SU-DHL-6 (cell line): Measurements from ENCODE around the gene BRMS1.

Experiments
- H2AFZ ChIP-seq: fragments of 200-600 bp; sonication (generic); 2 replicates; pipeline ENCODE4 v1.6.1; 2014; ENCODE audit warnings: low read depth, mild to moderate bottlenecking, moderate library complexity, mixed read lengths, antibody characterized with exemption, low read length; ENCODE audit not compliant: severe bottlenecking
- H3F3A ChIP-seq: fragments of 200-600 bp; shearing (Covaris generic); 2 replicates; pipeline ENCODE4 v1.6.0; 2016; ENCODE audit warnings: antibody characterized with exemption, mild to moderate bottlenecking; ENCODE audit not compliant: insufficient read depth
- H3K27ac ChIP-seq: fragments of 200-600 bp; sonication (generic); 2 replicates; pipeline ENCODE4 v1.5.1; 2016; ENCODE audit warnings: low read depth, mild to moderate bottlenecking, low read length, moderate library complexity, mixed read lengths
- H3K27me3 ChIP-seq: fragments of 200-600 bp; sonication (generic), shearing (Covaris generic); 2 replicates; pipeline ENCODE4 v1.6.0; 2014; ENCODE audit warnings: mild to moderate bottlenecking, low read length
- H3K36me3 ChIP-seq: fragments of 200-600 bp; sonication (generic); 2 replicates; pipeline ENCODE4 v1.6.1; 2014; ENCODE audit warnings: mild to moderate bottlenecking, low read length, mixed read lengths
- H3K4me2 ChIP-seq: fragments of 300-600, 200-600 bp; shearing (Covaris generic), sonication (generic); 2 replicates; pipeline ENCODE4 v1.6.0; 2014; ENCODE audit warnings: low read length, low read depth, mild to moderate bottlenecking; ENCODE audit not compliant: poor library complexity, severe bottlenecking
- H3K4me3 ChIP-seq: fragments of 200-600 bp; sonication (generic); 2 replicates; pipeline ENCODE4 v1.5.1; 2014; ENCODE audit warnings: antibody characterized with exemption, low read length, mild to moderate bottlenecking, mixed read lengths; ENCODE audit not compliant: insufficient read depth, poor library complexity, severe bottlenecking
- H3K79me2 ChIP-seq: fragments of 200-600 bp; sonication (generic); 2 replicates; pipeline ENCODE4 v1.6.1; 2014; ENCODE audit warnings: mild to moderate bottlenecking, low read length, moderate library complexity; ENCODE audit not compliant: insufficient read depth
- H3K9ac ChIP-seq: fragments of 200-600 bp; sonication (generic); 2 replicates; pipeline ENCODE4 v1.7.0; 2014; ENCODE audit warnings: mild to moderate bottlenecking, low read length
- H3K9me2 ChIP-seq: fragments of 200-600 bp; sonication (generic); replicated peaks from 2 replicates; pipeline ENCODE4 v1.6.1; 2014; ENCODE audit warnings: low read length; ENCODE audit not compliant: insufficient read depth
- H3K9me3 ChIP-seq: fragments of 200-600 bp; sonication (generic); 2 replicates; pipeline ENCODE4 v1.6.1; 2014; ENCODE audit warnings: low read length, mixed read lengths; ENCODE audit not compliant: insufficient read depth
- H4K20me1 ChIP-seq: fragments of 200-600 bp; sonication (generic); 2 replicates; pipeline ENCODE4 v1.6.1; 2014; ENCODE audit warnings: low read depth, mild to moderate bottlenecking, antibody characterized with exemption, low read length, moderate library complexity, mixed read lengths
- CTCF ChIP-seq: fragments of 200-600 bp; sonication (generic); IDR thresholded peaks from one replicate; pipeline ENCODE4 v1.5.1; 2017; ENCODE audit warnings: antibody characterized with exemption, mild to moderate bottlenecking, low read length, moderate library complexity; ENCODE audit not compliant: insufficient read depth, poor library complexity, severe bottlenecking
- EZH2phosphoT487 ChIP-seq: fragments of 200-600 bp; sonication (generic), shearing (Covaris generic); conservative IDR thresholded peaks from 2 replicates; pipeline ENCODE4 v1.6.1; 2018; ENCODE audit warnings: mild to moderate bottlenecking, antibody characterized with exemption, low read length, moderate library complexity, mixed read lengths

The BRMS1 gene

GRCh38 chr11:66339686-66340483 lies 5.0 kb downstream of the BRMS1 start:
- H3K9ac ChIP-seq: no peak overlapping the region
- no peak overlapping the region for H3K4me2 ChIP-seq
- no peaks in the 10 kb centered on the region for H3K36me3 ChIP-seq
- TF ChIP-seq EZH2phosphoT487: no peak
- H2AFZ ChIP-seq: no peak overlapping the region
- no peaks in the 10 kb centered on the region for H3F3A ChIP-seq
- H3K4me3 ChIP-seq: no peak overlapping the region
- H3K9me3 ChIP-seq: no peaks in the 10 kb centered on the region
- no peaks in the 10 kb centered on the region for H4K20me1 ChIP-seq
- H3K79me2 ChIP-seq: peaks cover 17% of the 10 kb centered on the region
- no peak overlapping the region for H3K27ac ChIP-seq
- H3K9me2 ChIP-seq: no peaks in the 10 kb centered on the region
- H3K27me3 ChIP-seq: no peaks in the 10 kb centered on the region

DNA sequence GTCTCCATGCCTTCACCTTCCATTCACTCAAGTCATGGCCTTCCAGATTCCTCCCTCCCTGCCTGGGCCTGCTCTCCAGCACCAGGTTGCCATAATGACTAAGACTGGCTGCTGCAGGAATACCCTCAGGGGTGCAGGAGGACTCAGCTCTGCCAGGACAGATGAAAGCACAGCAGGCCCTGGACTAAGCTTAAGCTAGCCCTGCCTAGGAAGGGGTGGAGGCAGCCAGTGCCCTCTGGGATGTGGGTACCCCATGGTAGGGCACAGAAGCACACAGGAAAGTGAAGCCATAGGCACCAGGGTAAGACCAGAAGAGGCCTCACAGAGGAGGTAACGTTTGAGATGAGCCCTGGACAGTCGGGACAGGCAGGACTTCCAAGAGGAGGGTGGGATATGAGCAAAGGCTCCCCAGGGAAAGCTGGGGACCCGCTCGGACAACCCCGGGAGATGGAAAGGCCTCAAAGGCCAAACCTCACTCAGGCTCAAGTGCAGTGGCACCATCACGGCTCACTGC lies 5.7 kb downstream of the BRMS1 start:
- no peaks in the 10 kb centered on the region for H3K9me3 ChIP-seq
- no peak overlapping the region for H3K9ac ChIP-seq
- H4K20me1 ChIP-seq: no peaks in the 10 kb centered on the region
- H3K27ac ChIP-seq: no peak overlapping the region
- H3K9me2 ChIP-seq: no peaks in the 10 kb centered on the region
- no peak overlapping the region for H3K4me2 ChIP-seq
- no peaks in the 10 kb centered on the region for H3K36me3 ChIP-seq
- no peaks in the 10 kb centered on the region for H3K27me3 ChIP-seq
- no peak for TF ChIP-seq EZH2phosphoT487
- TF ChIP-seq CTCF: no peak
- H3F3A ChIP-seq: no peaks in the 10 kb centered on the region
- peaks cover 11% of the 10 kb centered on the region for H3K79me2 ChIP-seq
- H2AFZ ChIP-seq: no peak overlapping the region
- H3K4me3 ChIP-seq: no peak overlapping the region

DNA sequence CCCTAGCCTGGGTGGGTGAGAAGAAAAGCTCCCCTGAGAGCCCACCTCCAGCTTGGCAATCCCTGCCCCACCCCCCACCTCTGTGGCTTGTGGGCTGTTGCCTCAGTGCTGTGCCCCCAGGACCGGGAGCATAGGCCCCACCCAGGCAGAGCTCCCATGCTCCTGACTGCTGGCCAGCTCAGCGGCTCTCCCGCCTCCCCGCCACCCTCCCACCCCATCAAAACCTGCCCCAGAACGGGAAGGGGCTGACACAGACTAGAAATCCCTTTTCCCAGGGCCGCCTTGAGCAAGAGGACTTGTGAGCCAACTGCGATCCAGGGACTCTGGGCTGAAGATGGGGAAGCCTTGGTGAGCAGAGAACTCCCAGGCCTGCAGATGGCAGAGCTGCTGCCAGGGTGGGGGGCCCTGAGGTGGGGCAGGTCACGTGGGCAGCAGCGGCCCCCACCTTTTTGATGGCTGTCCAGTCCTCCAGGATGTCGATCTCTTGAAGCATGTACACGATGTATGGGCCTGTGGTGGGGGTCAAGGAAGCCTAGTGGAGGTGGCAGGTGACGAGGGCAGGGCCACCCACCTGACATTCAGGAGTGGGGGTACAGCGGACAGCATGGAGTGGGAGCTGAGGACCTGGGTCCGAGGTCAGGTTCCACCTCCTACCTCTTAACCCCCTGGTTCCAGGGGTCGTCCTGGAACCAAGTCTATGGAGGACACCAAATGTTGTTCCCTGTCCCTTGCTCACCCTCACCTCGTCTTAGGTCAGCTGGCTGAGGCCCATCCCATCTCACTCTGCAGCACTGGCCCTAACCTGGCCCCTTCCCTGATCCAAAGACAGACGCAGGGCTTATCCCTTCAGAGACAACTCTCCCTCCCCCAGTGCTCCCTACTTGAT lies 6.4 kb downstream of the BRMS1 start:
- Histone ChIP-seq H3K27me3 (no peaks in the 10 kb centered on the region), H3K79me2 (0 out of 2 replicates have a peak, but pooled peaks cover 4% of the 10 kb centered on the region), H3K4me2 (no peak overlapping the region), H3K9me2 (no peaks in the 10 kb centered on the region), H3K36me3 (no peaks in the 10 kb centered on the region), H3K9ac (no peak overlapping the region), H2AFZ (no peak overlapping the region), H3K9me3 (no peaks in the 10 kb centered on the region), H3F3A (no peaks in the 10 kb centered on the region), H3K4me3 (no peak overlapping the region), H3K27ac (no peak overlapping the region), H4K20me1 (no peaks in the 10 kb centered on the region)
- TF ChIP-seq EZH2phosphoT487 (no peak), CTCF (no peak)
